Fibroblast of lung (primary cell): Measurements from ENCODE around the gene CBFA2T3. TPM values are rescaled to one million over a fixed set of nuclear protein-coding genes. Genes with fewer than 3 reads are reported as not detected.

Source experiments
- DNase-seq, 2 donors: peaks; one replicate each; pipeline versions ENCODE4 v3.0.0 to v3.0.0-alpha.2; 2010; ENCODE audit warnings: low read depth in 2 of 2
- H2AFZ ChIP-seq: 2 replicates; pipeline ENCODE4 v1.5.1; 2012; ENCODE audit warnings: low read length, control low read depth, inconsistent platforms
- H3K27ac ChIP-seq: 2 replicates; pipeline ENCODE4 v1.5.1; 2011; ENCODE audit warnings: low read length, control low read depth; ENCODE audit not compliant: insufficient read depth
- H3K27me3 ChIP-seq: 2 replicates; pipeline ENCODE4 v1.5.1; 2011; ENCODE audit warnings: mild to moderate bottlenecking, low read length; ENCODE audit not compliant: control insufficient read depth, insufficient read depth
- H3K36me3 ChIP-seq: 2 replicates; pipeline ENCODE4 v1.5.1; 2011; ENCODE audit warnings: low read length; ENCODE audit not compliant: control insufficient read depth, insufficient read depth
- H3K4me1 ChIP-seq: 2 replicates; pipeline ENCODE4 v1.5.1; 2011; ENCODE audit warnings: low read length; ENCODE audit not compliant: control insufficient read depth, insufficient read depth; ENCODE audit errors: extremely low read depth
- H3K4me2 ChIP-seq: 2 replicates; pipeline ENCODE4 v1.5.1; 2011; ENCODE audit warnings: low read length, control low read depth; ENCODE audit not compliant: insufficient read depth; ENCODE audit errors: extremely low read depth
- H3K4me3 ChIP-seq, 4 experiments: fragments of 200-600 bp in 1 of 4; sonication (generic) in 1 of 4; replicated peaks in 1 of 4; 2 replicates each; pipeline ENCODE4 v1.5.1; 2011 to 2016; ENCODE audit warnings: low read length in 4 of 4, low read depth in 3 of 4, mild to moderate bottlenecking in 3 of 4, control low read depth in 2 of 4, inconsistent platforms in 1 of 4, mixed read lengths in 1 of 4; ENCODE audit not compliant: insufficient read depth in 1 of 4; ENCODE audit errors: control extremely low read depth in 1 of 4
- H3K79me2 ChIP-seq: 2 replicates; pipeline ENCODE4 v1.5.1; 2012; ENCODE audit warnings: mild to moderate bottlenecking, low read length, inconsistent platforms; ENCODE audit not compliant: control insufficient read depth, insufficient read depth
- H3K9ac ChIP-seq: 2 replicates; pipeline ENCODE4 v1.5.1; 2011; ENCODE audit warnings: mild to moderate bottlenecking, low read length, control low read depth; ENCODE audit not compliant: insufficient read depth
- H3K9me3 ChIP-seq: 2 replicates; pipeline ENCODE4 v1.5.1; 2012; ENCODE audit warnings: low read depth, low read length; ENCODE audit not compliant: control insufficient read depth, insufficient read depth
- H4K20me1 ChIP-seq: 2 replicates; pipeline ENCODE4 v1.5.1; 2011; ENCODE audit warnings: low read length; ENCODE audit not compliant: control insufficient read depth, insufficient read depth; ENCODE audit errors: extremely low read depth
- CTCF ChIP-seq, 2 donors: IDR thresholded peaks in 1 of 2; conservative IDR thresholded peaks in 1 of 2; 1 replicate in 1 of 2; 2 replicates in 1 of 2; pipeline ENCODE4 v1.5.1; 2011 to 2012; ENCODE audit warnings: low read length in 2 of 2, control low read depth in 1 of 2, inconsistent platforms in 1 of 2, low read depth in 1 of 2, mild to moderate bottlenecking in 1 of 2
- EZH2 ChIP-seq: IDR thresholded peaks from 2 replicates; pipeline ENCODE4 v1.5.1; 2012; ENCODE audit warnings: low read length, control low read depth, mild to moderate bottlenecking; ENCODE audit errors: missing control alignments
- polyA plus RNA-seq, 2 donors: library from polyadenylated mRNA; depleted of rRNA in 1 of 2; stranded (reverse) in 1 of 2; unstranded in 1 of 2; fragments of >200 nt; gene quantifications; 2 replicates each; pipeline ENCODE4 v1.2.1, GENCODE V29; 2011 to 2012; ENCODE audit warnings: missing spikeins in 1 of 2
- total RNA-seq: library from RNA; depleted of rRNA; stranded (reverse); fragments of >200 nt; gene quantifications from 2 replicates; pipeline ENCODE4 v1.2.1, GENCODE V29; 2014

CBFA2T3 gene
- total and polyA plus RNA-seq, 2 donors (not counting 1 experiment from before 2014, with no cell fraction given) = under 0.01 to 0.05 TPM

- no peak overlapping the region for H3K4me3 ChIP-seq
- no peaks in the 10 kb centered on the region for H4K20me1 ChIP-seq
- TF ChIP-seq CTCF (conservative IDR thresholded peaks at IDR 0.05 in 1 of 2, IDR thresholded peaks at IDR 0.05 in 1 of 2; ENCODE audit: low read depth in 1 of 2, low read length in 2 of 2) (no peak), EZH2 (no peak)
- no peaks in the 10 kb centered on the region for H3K9me3 ChIP-seq
- no peak overlapping the region for H3K27ac ChIP-seq
- no peaks in the 10 kb centered on the region for H3K27me3 ChIP-seq
- no peak overlapping the region for H3K9ac ChIP-seq
- no peaks in the 10 kb centered on the region for H3K36me3 ChIP-seq
- H3K4me2 ChIP-seq = no peak overlapping the region
- no peak overlapping the region for H2AFZ ChIP-seq
- H3K4me1 ChIP-seq = no peaks in the 10 kb centered on the region
- DNase-seq = no peak
- H3K79me2 ChIP-seq = no peaks in the 10 kb centered on the region
Observed at GRCh38 chr16:88965826-88966480, 11.1 kb downstream of the CBFA2T3 start.

- no peak for TF ChIP-seq EZH2
- TF ChIP-seq CTCF (conservative IDR thresholded peaks at IDR 0.05 in 1 of 2, IDR thresholded peaks at IDR 0.05 in 1 of 2; ENCODE audit: low read depth in 1 of 2, low read length in 2 of 2) = no peak
- Histone ChIP-seq H3K79me2 (no peaks in the 10 kb centered on the region), H3K27ac (no peak overlapping the region), H3K4me1 (no peaks in the 10 kb centered on the region), H3K36me3 (no peaks in the 10 kb centered on the region), H3K4me3 (no peak overlapping the region), H2AFZ (no peak overlapping the region), H3K9me3 (no peaks in the 10 kb centered on the region), H3K27me3 (no peaks in the 10 kb centered on the region), H3K4me2 (no peak overlapping the region), H3K9ac (no peak overlapping the region), H4K20me1 (no peaks in the 10 kb centered on the region)
- DNase-seq = no peak
Observed at GRCh38 chr16:88965411-88965810, 11.6 kb downstream of the CBFA2T3 start.

- Histone ChIP-seq H3K79me2 (no peaks in the 10 kb centered on the region), H3K27ac (no peak overlapping the region), H2AFZ (no peak overlapping the region), H3K9ac (no peak overlapping the region), H3K36me3 (no peaks in the 10 kb centered on the region), H3K4me1 (no peaks in the 10 kb centered on the region), H3K27me3 (no peaks in the 10 kb centered on the region), H3K4me3 (no peak overlapping the region), H3K4me2 (no peak overlapping the region), H4K20me1 (no peaks in the 10 kb centered on the region), H3K9me3 (no peaks in the 10 kb centered on the region)
- no peak for TF ChIP-seq EZH2
- TF ChIP-seq CTCF (conservative IDR thresholded peaks at IDR 0.05 in 1 of 2, IDR thresholded peaks at IDR 0.05 in 1 of 2; ENCODE audit: low read depth in 1 of 2, low read length in 2 of 2) = no peak
- DNase-seq = no peak
Observed at GRCh38 chr16:88964636-88965035, 12.4 kb downstream of the CBFA2T3 start.
